NOMO-1 treated with dmso at 0.1 percent for 144 hours (cell line): ENCODE measurements around the gene GOLGA8H.
A peak's percentile ranks its signal among the peaks of the same experiment; 100 is the strongest.
"Not testable (repeated sequence)": the region's sequence is repeated elsewhere in the genome, so short reads cannot be mapped to it uniquely, and the experiment has no call there.

Experiments used
- DNase-seq: peaks from one replicate; lab custom pipeline; 2025; ENCODE audit not compliant: unreplicated experiment; lab: John Stamatoyannopoulos, UW

The GOLGA8H gene, protein sequence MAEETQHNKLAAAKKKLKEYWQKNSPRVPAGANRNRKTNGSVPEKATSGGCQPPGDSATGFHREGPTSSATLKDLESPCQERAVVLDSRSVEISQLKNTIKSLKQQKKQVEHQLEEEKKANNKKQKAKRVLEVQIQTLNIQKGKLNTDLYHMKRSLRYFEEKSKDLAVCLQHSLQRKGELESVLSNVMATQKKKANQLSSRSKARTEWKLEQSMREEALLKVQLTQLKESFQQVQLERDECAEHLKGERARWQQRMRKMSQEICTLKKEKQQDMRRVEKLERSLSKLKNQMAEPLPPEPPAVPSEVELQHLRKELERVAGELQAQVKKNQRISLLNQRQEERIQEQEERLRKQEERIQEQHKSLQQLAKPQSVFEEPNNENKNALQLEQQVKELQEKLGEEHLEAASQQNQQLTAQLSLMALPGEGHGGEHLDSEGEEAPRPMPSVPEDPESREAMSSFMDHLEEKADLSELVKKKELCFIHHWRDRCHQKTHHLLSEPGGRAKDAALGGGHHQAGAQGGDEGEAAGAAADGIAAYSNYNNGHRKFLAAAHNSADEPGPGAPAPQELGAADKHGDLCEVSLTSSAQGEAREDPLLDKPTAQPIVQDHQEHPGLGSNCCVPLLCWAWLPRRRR

DNA sequence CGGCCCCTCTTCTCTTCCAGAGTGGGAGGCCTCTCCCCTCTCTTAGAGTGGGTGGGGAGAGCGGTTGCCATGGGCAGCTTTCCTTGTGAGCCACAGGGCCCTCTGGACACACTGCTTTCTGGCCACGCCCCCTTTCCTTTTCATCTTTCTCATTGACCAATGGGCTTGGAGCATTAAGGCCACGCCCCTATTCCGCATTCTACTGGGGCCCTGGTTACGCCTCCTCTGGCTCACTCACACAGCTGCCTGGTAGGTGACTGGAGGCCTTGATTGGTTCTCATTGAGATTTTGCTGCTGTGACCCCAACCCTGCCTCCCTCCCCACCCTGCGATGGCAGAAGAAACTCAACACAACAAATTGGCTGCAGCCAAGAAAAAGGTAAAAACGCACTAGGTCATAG, at the start of gene GOLGA8H:
Gene GOLGA8H (plus strand): TSS at position 233 of the 400 bp plus-strand sequence. CDS start 98 bp downstream, at position 331.
- not testable (repeated sequence) for DNase-seq

DNA sequence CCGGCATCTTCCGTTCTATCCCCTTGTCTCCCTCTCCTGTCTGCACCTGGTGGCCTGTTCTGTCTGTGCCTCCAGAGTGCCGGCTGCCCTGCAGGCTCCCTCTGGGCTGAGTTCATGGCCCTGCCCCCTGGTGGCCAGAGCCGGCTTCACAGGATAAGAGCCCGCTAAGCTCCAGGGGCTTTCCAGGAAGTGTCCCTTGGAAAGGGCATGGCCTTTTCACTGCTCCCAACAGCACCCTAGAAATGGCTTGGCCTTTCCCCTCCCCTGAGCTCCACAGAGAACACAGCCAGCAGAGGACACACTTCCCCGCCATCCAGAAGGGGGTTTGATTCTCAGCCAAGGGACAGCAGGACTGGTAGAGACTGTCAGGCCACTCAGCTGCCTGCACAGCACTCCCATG, 36.9 kb upstream of the GOLGA8H start:
- not testable (repeated sequence) for DNase-seq

GRCh38 chr15:30573012-30573491, 30.8 kb upstream of the GOLGA8H start:
- DNase-seq, result not testable (repeated sequence)

DNA sequence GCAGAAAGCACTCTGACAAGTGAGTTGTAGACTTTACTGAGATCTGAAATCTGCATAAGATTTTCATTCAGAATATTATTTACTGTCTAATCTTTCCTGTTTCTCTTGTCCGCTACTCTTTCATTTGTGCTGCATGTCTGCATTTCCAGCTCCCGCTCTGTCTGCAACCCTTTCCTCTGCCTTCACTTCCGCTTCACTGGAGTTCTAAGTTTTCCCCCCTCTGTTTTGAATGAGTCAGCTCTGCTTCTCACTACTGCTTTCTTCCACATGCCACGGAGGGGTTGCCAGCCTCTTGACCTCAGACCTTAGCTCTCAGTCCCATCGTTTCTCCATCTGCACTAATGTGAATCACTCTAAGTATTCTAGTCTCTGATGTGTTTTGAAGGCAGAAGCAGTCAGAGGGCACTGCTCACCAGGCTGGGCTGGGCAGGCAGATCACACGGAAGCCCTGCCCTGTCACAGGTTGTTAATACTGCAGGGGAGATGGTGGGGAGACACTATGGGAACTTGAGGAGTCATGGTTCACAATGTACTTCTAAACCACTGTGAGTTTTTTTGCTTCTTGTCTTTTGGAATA, 24.3 kb upstream of the GOLGA8H start:
- not testable (repeated sequence) for DNase-seq

DNA sequence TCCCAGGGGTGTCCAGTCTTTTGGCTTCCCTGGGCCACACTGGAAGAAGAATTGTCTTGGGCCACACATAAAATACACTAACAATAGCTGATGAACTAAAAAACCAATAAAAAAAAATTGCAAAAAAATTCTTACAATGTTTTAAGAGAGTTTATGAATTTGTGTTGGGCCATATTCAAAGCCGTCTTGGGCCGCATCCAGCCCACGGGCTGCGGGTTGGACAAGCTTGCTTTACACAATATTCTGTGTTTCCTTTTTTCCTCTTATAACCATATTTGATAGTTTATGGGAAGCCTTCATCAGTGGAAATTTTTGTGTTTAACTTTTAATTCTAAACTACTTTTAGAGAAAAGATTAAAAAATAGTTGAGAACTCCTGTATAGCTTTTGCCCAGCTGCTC, 23.1 kb upstream of the GOLGA8H start:
- DNase-seq, result not testable (repeated sequence)

DNA sequence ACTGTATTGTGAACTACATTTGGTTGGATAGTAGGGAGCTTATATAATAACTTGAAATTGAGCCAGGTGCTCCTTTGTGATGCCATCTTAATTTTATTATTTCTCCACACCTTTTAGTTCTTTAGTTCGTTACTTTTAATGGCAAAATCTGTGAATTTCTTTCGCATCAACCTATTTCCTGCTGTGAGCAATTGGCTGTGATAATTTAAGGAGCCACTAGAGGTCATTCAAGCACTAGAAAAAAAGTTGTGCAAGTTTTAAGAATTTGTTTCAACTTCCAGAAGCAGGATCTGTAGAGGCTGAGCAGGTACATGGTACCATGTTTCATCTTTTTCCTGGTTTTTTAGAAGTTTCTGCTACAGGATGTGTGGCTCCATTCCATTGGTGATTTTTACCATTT, 4.9 kb upstream of the GOLGA8H start:
- not testable (repeated sequence) for DNase-seq

GRCh38 chr15:30612271-30612670, 8.4 kb downstream of the GOLGA8H start:
- DNase-seq, result not testable (repeated sequence)

DNA sequence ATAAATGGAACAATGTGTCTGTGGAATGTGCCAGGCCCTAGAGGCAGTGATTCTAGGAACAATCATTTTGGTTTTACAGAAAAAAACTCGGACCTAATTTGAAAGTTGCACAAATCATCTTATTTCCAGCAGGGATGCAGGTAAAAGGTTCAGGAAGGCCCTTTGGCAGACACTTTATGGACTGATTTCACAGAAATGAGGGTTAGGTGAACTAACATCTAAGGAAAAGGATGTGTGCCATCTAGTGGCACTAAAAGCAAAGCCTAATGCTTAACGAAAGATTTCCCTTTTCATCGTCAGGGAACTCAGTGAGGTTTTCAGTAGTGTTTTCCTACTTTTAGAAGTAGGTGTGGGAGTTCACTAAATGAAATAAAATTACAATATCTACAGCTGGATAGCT, 17.5 kb downstream of the GOLGA8H start:
- not testable (repeated sequence) for DNase-seq

DNA sequence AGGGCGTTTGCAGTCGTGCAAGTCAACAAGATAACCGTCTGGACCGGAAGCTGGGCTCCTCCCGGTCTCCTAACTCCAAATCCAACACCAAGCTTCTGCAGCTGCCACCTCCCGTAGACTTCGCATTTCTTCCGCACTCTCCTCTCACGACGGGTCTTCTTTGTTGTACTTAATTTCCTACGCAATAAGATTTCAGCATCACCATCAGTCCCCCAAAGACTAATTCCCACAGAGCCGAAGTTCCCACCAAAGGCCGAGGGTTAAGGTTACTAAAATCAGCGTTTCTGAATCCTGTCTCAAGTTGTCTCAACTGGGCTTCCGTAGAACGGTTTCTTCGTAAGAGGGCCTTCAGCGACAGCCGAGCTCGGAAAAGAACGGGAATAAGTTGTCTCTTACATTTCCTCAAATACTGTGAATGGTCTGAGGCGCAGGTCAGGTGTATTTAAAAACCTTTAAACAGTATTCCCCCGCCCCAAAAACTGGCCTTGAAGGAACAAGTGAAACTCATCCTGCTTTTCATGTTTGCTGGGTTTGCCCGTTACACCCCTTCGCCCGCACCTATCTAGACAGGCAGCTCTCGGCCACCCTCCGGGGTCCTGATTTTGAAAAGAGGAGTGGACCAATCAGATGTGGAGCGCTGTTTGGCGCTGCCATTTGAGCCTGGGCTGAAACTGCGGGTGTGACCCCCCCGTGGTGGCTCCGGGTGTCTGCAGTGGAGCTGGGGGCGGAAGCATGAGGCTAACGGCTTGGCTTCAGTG, 21.8 kb downstream of the GOLGA8H start, which contains the start of gene ARHGAP11B:
Gene ARHGAP11B (plus strand): TSS at position 693 of the 758 bp plus-strand sequence.
- not testable (repeated sequence) for DNase-seq

- DNase-seq, result not testable (repeated sequence)
Measured at GRCh38 chr15:30626194-30626565, 22.4 kb downstream of the GOLGA8H start.

DNA sequence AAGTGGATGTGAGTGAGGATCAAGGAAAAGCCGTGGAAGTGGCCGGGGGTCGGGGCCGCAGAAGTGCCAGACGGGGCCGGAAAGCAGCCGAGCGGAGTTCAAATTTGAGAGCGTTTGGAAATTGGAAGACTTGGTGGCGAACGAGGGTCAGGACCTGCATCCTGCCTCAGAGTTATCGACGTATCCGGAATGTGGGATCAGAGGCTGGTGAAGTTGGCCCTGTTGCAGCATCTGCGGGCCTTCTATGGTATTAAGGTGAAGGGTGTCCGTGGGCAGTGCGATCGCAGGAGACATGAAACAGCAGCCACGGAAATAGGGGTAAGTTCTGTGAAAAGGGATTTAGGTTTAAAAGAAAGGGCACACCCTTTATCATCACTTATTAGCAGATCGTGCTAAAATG, 22.8 kb downstream of the GOLGA8H start:
- not testable (repeated sequence) for DNase-seq

- peak; percentile 47 for DNase-seq
Measured at GRCh38 chr15:30650012-30650929, 46.4 kb downstream of the GOLGA8H start.

DNA sequence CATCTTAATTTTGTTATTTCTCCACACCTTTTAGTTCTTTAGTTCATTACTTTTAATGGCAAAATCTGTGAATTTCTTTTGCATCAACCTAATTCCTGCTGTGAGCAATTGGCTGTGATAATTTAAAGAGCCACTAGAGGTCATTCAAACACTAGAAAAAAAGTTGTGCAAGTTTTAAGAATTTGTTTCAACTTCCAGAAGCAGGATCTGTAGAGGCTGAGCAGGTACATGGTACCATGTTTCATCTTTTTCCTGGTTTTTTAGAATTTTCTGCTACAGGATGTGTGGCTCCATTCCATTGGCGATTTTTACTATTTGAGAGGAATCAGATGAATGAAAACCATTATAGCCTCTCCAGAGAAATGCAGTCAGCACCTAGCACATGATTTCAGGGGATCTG, 57.3 kb downstream of the GOLGA8H start:
- DNase-seq, result not testable (repeated sequence)
